ENCODE measurements around the gene NTM.

NTM gene

DNA sequence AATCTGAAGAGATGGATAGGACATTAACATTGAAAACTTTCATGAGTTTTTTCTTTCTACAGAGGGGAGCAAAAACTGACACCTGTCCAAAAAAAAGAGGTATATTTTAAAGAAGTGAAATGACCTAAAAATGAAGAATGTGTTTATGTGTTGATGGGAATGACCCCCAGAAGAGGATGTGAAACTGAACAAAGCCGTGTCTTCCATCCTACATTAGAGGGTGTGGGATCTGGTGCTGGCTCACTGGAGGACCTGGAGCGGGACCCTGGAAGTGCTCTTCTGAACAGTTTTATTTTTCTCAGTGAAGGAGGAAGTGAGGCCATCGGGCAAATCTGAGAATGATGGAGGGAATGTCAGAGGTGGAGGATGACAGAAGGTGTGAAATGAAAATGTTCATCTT is 470.1 kb downstream of the NTM start:
- Histone ChIP-seq H3K36me3 (ENCODE audit: control insufficient read depth in 2 of 2, insufficient read depth in 1 of 2, low read length in 2 of 2) (no peaks in the 10 kb centered on the region), H3K4me3 (ENCODE audit: low read depth, low read length) (no peak overlapping the region), H3K27ac (ENCODE audit: extremely low read depth, low read depth, low read length) (no peak overlapping the region), H3K4me1 (ENCODE audit: control insufficient read depth, insufficient read depth, low read length) (no peaks in the 10 kb centered on the region), H3K9me3 (ENCODE audit: control insufficient read depth, insufficient read depth, low read depth, low read length) (no peaks in the 10 kb centered on the region)
- ChIA-PET CTCF (no interaction called here), POLR2A (no interaction called here)
- TF ChIP-seq ZNF341 (tag by site-specific recombination; IDR thresholded peaks at IDR 0.05; ENCODE audit: low read depth) (no peak), ZBTB7A (tag by site-specific recombination; IDR thresholded peaks at IDR 0.05; ENCODE audit: low read depth) (no peak), ZNF354C (tag by site-specific recombination; IDR thresholded peaks at IDR 0.05; ENCODE audit: borderline replicate concordance, low read depth) (no peak), ZNF658 (tag by site-specific recombination; IDR thresholded peaks at IDR 0.05) (no peak), ZNF214 (tag by site-specific recombination; IDR thresholded peaks at IDR 0.05; ENCODE audit: borderline replicate concordance) (no peak), ZNF707 (tag by site-specific recombination; IDR thresholded peaks at IDR 0.05) (no peak)
- TF ChIP-seq, protein P1, sequence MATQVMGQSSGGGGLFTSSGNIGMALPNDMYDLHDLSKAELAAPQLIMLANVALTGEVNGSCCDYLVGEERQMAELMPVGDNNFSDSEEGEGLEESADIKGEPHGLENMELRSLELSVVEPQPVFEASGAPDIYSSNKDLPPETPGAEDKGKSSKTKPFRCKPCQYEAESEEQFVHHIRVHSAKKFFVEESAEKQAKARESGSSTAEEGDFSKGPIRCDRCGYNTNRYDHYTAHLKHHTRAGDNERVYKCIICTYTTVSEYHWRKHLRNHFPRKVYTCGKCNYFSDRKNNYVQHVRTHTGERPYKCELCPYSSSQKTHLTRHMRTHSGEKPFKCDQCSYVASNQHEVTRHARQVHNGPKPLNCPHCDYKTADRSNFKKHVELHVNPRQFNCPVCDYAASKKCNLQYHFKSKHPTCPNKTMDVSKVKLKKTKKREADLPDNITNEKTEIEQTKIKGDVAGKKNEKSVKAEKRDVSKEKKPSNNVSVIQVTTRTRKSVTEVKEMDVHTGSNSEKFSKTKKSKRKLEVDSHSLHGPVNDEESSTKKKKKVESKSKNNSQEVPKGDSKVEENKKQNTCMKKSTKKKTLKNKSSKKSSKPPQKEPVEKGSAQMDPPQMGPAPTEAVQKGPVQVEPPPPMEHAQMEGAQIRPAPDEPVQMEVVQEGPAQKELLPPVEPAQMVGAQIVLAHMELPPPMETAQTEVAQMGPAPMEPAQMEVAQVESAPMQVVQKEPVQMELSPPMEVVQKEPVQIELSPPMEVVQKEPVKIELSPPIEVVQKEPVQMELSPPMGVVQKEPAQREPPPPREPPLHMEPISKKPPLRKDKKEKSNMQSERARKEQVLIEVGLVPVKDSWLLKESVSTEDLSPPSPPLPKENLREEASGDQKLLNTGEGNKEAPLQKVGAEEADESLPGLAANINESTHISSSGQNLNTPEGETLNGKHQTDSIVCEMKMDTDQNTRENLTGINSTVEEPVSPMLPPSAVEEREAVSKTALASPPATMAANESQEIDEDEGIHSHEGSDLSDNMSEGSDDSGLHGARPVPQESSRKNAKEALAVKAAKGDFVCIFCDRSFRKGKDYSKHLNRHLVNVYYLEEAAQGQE (tag by site-specific recombination; IDR thresholded peaks at IDR 0.05) = no peak
- TF ChIP-seq, protein P2, sequence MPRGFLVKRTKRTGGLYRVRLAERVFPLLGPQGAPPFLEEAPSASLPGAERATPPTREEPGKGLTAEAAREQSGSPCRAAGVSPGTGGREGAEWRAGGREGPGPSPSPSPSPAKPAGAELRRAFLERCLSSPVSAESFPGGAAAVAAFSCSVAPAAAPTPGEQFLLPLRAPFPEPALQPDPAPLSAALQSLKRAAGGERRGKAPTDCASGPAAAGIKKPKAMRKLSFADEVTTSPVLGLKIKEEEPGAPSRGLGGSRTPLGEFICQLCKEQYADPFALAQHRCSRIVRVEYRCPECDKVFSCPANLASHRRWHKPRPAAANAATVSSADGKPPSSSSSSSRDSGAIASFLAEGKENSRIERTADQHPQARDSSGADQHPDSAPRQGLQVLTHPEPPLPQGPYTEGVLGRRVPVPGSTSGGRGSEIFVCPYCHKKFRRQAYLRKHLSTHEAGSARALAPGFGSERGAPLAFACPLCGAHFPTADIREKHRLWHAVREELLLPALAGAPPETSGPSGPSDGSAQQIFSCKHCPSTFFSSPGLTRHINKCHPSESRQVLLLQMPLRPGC (tag by site-specific recombination; IDR thresholded peaks at IDR 0.05) = no peak
- TF ChIP-seq, protein P3, sequence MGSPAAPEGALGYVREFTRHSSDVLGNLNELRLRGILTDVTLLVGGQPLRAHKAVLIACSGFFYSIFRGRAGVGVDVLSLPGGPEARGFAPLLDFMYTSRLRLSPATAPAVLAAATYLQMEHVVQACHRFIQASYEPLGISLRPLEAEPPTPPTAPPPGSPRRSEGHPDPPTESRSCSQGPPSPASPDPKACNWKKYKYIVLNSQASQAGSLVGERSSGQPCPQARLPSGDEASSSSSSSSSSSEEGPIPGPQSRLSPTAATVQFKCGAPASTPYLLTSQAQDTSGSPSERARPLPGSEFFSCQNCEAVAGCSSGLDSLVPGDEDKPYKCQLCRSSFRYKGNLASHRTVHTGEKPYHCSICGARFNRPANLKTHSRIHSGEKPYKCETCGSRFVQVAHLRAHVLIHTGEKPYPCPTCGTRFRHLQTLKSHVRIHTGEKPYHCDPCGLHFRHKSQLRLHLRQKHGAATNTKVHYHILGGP (tag by site-specific recombination; IDR thresholded peaks at IDR 0.05) = no peak
- TF ChIP-seq, protein P4, sequence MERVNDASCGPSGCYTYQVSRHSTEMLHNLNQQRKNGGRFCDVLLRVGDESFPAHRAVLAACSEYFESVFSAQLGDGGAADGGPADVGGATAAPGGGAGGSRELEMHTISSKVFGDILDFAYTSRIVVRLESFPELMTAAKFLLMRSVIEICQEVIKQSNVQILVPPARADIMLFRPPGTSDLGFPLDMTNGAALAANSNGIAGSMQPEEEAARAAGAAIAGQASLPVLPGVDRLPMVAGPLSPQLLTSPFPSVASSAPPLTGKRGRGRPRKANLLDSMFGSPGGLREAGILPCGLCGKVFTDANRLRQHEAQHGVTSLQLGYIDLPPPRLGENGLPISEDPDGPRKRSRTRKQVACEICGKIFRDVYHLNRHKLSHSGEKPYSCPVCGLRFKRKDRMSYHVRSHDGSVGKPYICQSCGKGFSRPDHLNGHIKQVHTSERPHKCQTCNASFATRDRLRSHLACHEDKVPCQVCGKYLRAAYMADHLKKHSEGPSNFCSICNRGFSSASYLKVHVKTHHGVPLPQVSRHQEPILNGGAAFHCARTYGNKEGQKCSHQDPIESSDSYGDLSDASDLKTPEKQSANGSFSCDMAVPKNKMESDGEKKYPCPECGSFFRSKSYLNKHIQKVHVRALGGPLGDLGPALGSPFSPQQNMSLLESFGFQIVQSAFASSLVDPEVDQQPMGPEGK (tag by site-specific recombination; IDR thresholded peaks at IDR 0.05) = no peak
- TF ChIP-seq, protein P5, sequence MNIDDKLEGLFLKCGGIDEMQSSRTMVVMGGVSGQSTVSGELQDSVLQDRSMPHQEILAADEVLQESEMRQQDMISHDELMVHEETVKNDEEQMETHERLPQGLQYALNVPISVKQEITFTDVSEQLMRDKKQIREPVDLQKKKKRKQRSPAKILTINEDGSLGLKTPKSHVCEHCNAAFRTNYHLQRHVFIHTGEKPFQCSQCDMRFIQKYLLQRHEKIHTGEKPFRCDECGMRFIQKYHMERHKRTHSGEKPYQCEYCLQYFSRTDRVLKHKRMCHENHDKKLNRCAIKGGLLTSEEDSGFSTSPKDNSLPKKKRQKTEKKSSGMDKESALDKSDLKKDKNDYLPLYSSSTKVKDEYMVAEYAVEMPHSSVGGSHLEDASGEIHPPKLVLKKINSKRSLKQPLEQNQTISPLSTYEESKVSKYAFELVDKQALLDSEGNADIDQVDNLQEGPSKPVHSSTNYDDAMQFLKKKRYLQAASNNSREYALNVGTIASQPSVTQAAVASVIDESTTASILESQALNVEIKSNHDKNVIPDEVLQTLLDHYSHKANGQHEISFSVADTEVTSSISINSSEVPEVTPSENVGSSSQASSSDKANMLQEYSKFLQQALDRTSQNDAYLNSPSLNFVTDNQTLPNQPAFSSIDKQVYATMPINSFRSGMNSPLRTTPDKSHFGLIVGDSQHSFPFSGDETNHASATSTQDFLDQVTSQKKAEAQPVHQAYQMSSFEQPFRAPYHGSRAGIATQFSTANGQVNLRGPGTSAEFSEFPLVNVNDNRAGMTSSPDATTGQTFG (tag by site-specific recombination; IDR thresholded peaks at IDR 0.05; ENCODE audit: borderline replicate concordance) = no peak
- TF ChIP-seq, protein P6, sequence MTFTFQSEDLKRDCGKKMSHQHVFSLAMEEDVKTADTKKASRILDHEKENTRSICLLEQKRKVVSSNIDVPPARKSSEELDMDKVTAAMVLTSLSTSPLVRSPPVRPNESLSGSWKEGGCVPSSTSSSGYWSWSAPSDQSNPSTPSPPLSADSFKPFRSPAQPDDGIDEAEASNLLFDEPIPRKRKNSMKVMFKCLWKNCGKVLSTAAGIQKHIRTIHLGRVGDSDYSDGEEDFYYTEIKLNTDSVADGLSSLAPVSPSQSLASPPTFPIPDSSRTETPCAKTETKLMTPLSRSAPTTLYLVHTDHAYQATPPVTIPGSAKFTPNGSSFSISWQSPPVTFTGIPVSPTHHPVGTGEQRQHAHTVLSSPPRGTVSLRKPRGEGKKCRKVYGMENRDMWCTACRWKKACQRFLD (tag by site-specific recombination; IDR thresholded peaks at IDR 0.05) = no peak
- TF ChIP-seq, protein P7, sequence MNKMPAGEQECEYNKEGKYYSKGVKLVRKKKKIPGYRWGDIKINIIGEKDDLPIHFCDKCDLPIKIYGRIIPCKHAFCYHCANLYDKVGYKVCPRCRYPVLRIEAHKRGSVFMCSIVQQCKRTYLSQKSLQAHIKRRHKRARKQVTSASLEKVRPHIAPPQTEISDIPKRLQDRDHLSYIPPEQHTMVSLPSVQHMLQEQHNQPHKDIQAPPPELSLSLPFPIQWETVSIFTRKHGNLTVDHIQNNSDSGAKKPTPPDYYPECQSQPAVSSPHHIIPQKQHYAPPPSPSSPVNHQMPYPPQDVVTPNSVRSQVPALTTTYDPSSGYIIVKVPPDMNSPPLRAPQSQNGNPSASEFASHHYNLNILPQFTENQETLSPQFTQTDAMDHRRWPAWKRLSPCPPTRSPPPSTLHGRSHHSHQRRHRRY (tag by site-specific recombination; IDR thresholded peaks at IDR 0.05) = no peak

All from HEK293 (cell line).